Panc1 (cell line): ENCODE measurements around the gene THRSP. TPM values are rescaled to one million over a fixed set of nuclear protein-coding genes. Genes with fewer than 3 reads are reported as not detected.
"Not testable (repeated sequence)": the region's sequence is repeated elsewhere in the genome, so short reads cannot be mapped to it uniquely, and the experiment has no call there.

Experiments used
- ATAC-seq: fragments of 200-7000 bp; cut with Tn5 transposase; 2 replicates; pipeline ENCODE4 v1.9.1; 2020; ENCODE audit warnings: mild to moderate bottlenecking, moderate library complexity
- BruUV-seq: library from RNA; stranded (reverse); fragments of 400-500 nt; replicated peaks from 2 replicates; lab custom pipeline; 2021; lab: Mats Ljungman, UMichigan
- CTCF ChIA-PET: fragments of 300-600 bp; sonication (Branson Sonifier 250); formaldehyde crosslinking; loops from one replicate; lab custom pipeline; 2022; ENCODE audit warnings: antibody characterized with exemption; lab: Charles Lee
- POLR2A ChIA-PET: fragments of 300-600 bp; sonication (Branson Sonifier 250); formaldehyde crosslinking; loops from one replicate; lab custom pipeline; 2022; ENCODE audit warnings: antibody characterized with exemption; lab: Charles Lee
- DNase-seq: peaks from one replicate; pipeline ENCODE4 v3.0.0-alpha.2; 2010; ENCODE audit warnings: low read depth, low spot score
- H3K27ac ChIP-seq: 2 replicates; pipeline ENCODE4 v1.5.1; 2011; ENCODE audit warnings: mild to moderate bottlenecking, low read length, inconsistent platforms
- H3K27me3 ChIP-seq: fragments of 200-500 bp; sonication (Bioruptor generic); 2 replicates; pipeline ENCODE4 v1.6.0; 2014; ENCODE audit warnings: low read length, inconsistent platforms; ENCODE audit not compliant: control insufficient read depth, insufficient read depth
- H3K36me3 ChIP-seq: fragments of 200-500 bp; sonication (Bioruptor generic); 2 replicates; pipeline ENCODE4 v1.5.1; 2014; ENCODE audit warnings: inconsistent platforms, mild to moderate bottlenecking, low read length, moderate library complexity; ENCODE audit not compliant: control insufficient read depth, insufficient read depth
- H3K4me1 ChIP-seq: 2 replicates; pipeline ENCODE4 v1.5.1; 2011; ENCODE audit warnings: inconsistent platforms, mild to moderate bottlenecking, low read length, moderate library complexity; ENCODE audit not compliant: control insufficient read depth, insufficient read depth
- H3K4me3 ChIP-seq, 2 experiments: 2 replicates each; pipeline ENCODE4 v1.5.1; 2011 to 2012; ENCODE audit warnings: low read depth in 2 of 2, low read length in 2 of 2, mild to moderate bottlenecking in 2 of 2, inconsistent platforms in 1 of 2, moderate library complexity in 1 of 2
- H3K9me3 ChIP-seq: fragments of 200-500 bp; sonication (Bioruptor generic); 2 replicates; pipeline ENCODE4 v1.5.1; 2014; ENCODE audit warnings: low read depth, mild to moderate bottlenecking, inconsistent platforms, low read length, moderate library complexity; ENCODE audit not compliant: control insufficient read depth, insufficient read depth
- CTCF ChIP-seq: fragments of 450-650 bp; IDR thresholded peaks from 2 replicates; pipeline ENCODE4 v1.5.1; 2017; ENCODE audit warnings: mild to moderate bottlenecking
- POLR2AphosphoS5 ChIP-seq: IDR thresholded peaks from 2 replicates; pipeline ENCODE4 v1.6.1; 2012; ENCODE audit warnings: mild to moderate bottlenecking, low read depth, low read length, moderate library complexity
- REST ChIP-seq, 2 experiments: IDR thresholded peaks; 2 replicates each; pipeline ENCODE4 v1.6.1; 2011 to 2012; ENCODE audit warnings: low read depth in 2 of 2, control low read depth in 1 of 2, low read length in 1 of 2, mild to moderate bottlenecking in 1 of 2, moderate library complexity in 1 of 2; ENCODE audit not compliant: insufficient read depth in 1 of 2
- SIN3A ChIP-seq: IDR thresholded peaks from 2 replicates; pipeline ENCODE4 v1.6.1; 2012; ENCODE audit warnings: low read depth, mild to moderate bottlenecking, low read length, moderate library complexity, borderline replicate concordance; ENCODE audit not compliant: insufficient read depth
- TCF7L2 ChIP-seq: IDR thresholded peaks from 2 replicates; pipeline ENCODE4 v1.6.1; 2011; ENCODE audit warnings: mild to moderate bottlenecking, low read depth, low read length, inconsistent platforms
- in situ Hi-C: cut with HindIII; loops from 2 replicates; pipeline ENCODE4 v1.10.0; 2016; ENCODE audit warnings: low sequenced_read_pairs, low pct_unique_long_range_greater_than_20kb
- intact Hi-C: fragments of 100-400 bp; cut with micrococcal nuclease; formaldehyde crosslinking; loops from one replicate; pipeline ENCODE4 v1.10.0; 2022; ENCODE audit not compliant: unreplicated experiment
- total RNA-seq: library from RNA; stranded (reverse); gene quantifications from one replicate; pipeline ENCODE4 v1.2.1, GENCODE V29; 2021; ENCODE audit not compliant: unreplicated experiment

THRSP gene
- total RNA-seq, 1 experiment from 2014 or later, result not detected

GRCh38 chr11:78081583-78081982, 17.9 kb downstream of the THRSP start:
- no TSS peak for BruUV-seq

GRCh38 chr11:78082146-78082545, 18.5 kb downstream of the THRSP start:
- Histone ChIP-seq H3K9me3 (no peaks in the 10 kb centered on the region), H3K36me3 (no peaks in the 10 kb centered on the region; the same call in 1 of the 2 replicates), H3K27ac (no peak overlapping the region), H3K4me1 (peaks cover 17% of the 10 kb centered on the region), H3K27me3 (no peaks in the 10 kb centered on the region), H3K4me3 (no peak overlapping the region)
- no peak for ATAC-seq
- in situ Hi-C loops, result no loop called here
- no peak for DNase-seq
- ChIA-PET POLR2A (no interaction called here), CTCF (no interaction called here)
- TF ChIP-seq SIN3A (no peak), POLR2AphosphoS5 (no peak), TCF7L2 (no peak)
- no TSS peak for BruUV-seq
- intact Hi-C loops, result no loop called here

More at GRCh38 chr11:78081583-78081982, 17.9 kb downstream of the THRSP start:
- ATAC-seq (no peak), DNase-seq (no peak)
- no peak overlapping the region for H3K4me3 ChIP-seq
- H3K27ac ChIP-seq, result peak overlapping the region; percentile 44
- in situ Hi-C loops (no loop called here), intact Hi-C loops (no loop called here)
- ChIA-PET POLR2A (no interaction called here), CTCF (no interaction called here)
- peaks cover 19% of the 10 kb centered on the region for H3K4me1 ChIP-seq
- no peaks in the 10 kb centered on the region; the same call in 1 of the 2 replicates for H3K36me3 ChIP-seq
- H3K27me3 ChIP-seq, result no peaks in the 10 kb centered on the region
- no peaks in the 10 kb centered on the region for H3K9me3 ChIP-seq
- TF ChIP-seq POLR2AphosphoS5, result no peak

GRCh38 chr11:78083021-78083420, 19.4 kb downstream of the THRSP start:
- no TSS peak for BruUV-seq
- intact Hi-C loops, result no loop called here
- DNase-seq (no peak), ATAC-seq (no peak)
- H3K9me3 ChIP-seq, result no peaks in the 10 kb centered on the region
- no peaks in the 10 kb centered on the region; the same call in 1 of the 2 replicates for H3K36me3 ChIP-seq
- ChIA-PET POLR2A (no interaction called here), CTCF (no interaction called here)
- H3K27ac ChIP-seq, result no peak overlapping the region
- TF ChIP-seq SIN3A, result no peak
- no peak for TF ChIP-seq CTCF
- no peak for TF ChIP-seq POLR2AphosphoS5
- no peak for TF ChIP-seq TCF7L2
- no peak for TF ChIP-seq REST (IDR thresholded peaks at IDR 0.05; ENCODE audit: insufficient read depth in 1 of 2, low read depth in 2 of 2, low read length in 1 of 2)
- in situ Hi-C loops, result no loop called here
- peaks cover 13% of the 10 kb centered on the region for H3K4me1 ChIP-seq
- no peak overlapping the region for H3K4me3 ChIP-seq
- H3K27me3 ChIP-seq, result no peaks in the 10 kb centered on the region

- H3K27me3 ChIP-seq, H3K4me3 ChIP-seq, H3K4me1 ChIP-seq, BruUV-seq, DNase-seq, intact Hi-C loops, H3K27ac ChIP-seq, CTCF ChIA-PET, POLR2A ChIA-PET, ATAC-seq, H3K9me3 ChIP-seq, in situ Hi-C loops, H3K36me3 ChIP-seq: not testable (repeated sequence)
Observed at GRCh38 chr11:78084506-78084905, 20.8 kb downstream of the THRSP start.
